ENCODE measurements around the gene PASK. TPM values are rescaled to one million over a fixed set of nuclear protein-coding genes. Genes with fewer than 3 reads are reported as not detected.

Gene PASK
- total RNA-seq, 2 experiments from 2014 or later: 26.8 to 84.3 TPM

DNA sequence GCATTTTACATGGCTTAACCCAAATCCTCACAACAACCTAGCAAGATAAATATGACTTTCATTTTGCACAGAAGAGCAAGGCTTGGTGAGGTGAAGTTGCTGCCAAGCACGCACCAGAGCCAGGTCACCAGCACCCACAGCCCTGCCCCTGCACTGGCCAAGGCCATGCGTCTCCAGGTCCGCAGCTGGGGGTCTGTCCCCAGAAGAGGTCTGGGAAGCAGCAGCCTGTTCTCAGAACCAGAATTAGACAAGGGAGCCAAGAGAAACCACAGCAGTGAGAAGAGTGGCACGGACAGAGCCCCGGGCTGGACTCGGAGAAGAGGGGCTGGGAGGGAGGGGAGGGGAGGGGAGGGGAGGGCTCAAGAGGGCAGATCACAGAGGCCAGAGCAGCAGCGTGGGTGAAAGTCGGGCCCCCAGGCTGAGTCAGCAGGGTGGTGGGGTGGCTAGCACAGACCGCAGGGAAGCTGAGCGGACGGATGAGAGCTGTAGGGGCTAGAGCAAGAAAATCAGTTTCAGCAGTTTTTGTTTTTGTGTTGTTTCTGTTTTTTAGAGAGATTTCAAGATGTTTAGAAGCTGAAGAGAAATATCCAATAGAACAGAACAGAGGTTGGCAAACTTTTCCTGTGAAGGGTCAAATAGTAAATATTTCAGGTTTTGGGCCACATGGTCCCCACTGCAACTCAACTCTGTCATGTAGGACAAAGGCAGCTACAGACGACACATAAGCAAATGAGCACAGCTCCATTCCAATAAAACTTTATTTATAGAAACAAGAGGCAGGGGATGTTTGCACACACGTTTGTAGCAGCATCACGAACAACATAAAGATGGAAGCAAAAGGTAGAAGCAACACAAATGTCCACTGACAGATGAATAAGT is 39.8 kb downstream of the PASK start:
- no TSS peak for BruUV-seq (replicated peaks)
- Histone ChIP-seq H3K4me1 (ENCODE audit: insufficient read depth, low read length, poor library complexity, severe bottlenecking) (peaks cover 12% of the 10 kb centered on the region), H3K9me3 (ENCODE audit: low read length) (no peaks in the 10 kb centered on the region), H2AFZ (ENCODE audit: low read length) (no peak overlapping the region), H3K36me3 (ENCODE audit: insufficient read depth, low read length) (peaks cover 28% of the 10 kb centered on the region; the same call in 1 of the 2 replicates), H3K79me2 (ENCODE audit: insufficient read depth, low read depth, low read length) (no peaks in the 10 kb centered on the region), H3K4me2 (ENCODE audit: low read length) (no peak overlapping the region), H4K20me1 (ENCODE audit: insufficient read depth, low read length) (no peaks in the 10 kb centered on the region), H3K4me3 (ENCODE audit: low read depth, low read length, poor library complexity, severe bottlenecking) (no peak overlapping the region), H3K27ac (ENCODE audit: low read depth, low read length, poor library complexity, severe bottlenecking) (no peak overlapping the region), H3K9me2 (ENCODE audit: insufficient read depth, low read length) (no peaks in the 10 kb centered on the region)
- POLR2A ChIA-PET: no interaction called here
- CTCF ChIA-PET (ENCODE audit: unreplicated experiment): no interaction called here
- DNase-seq (ENCODE audit: low spot score): no peak
- intact Hi-C loops (cut with micrococcal nuclease; ENCODE audit: unreplicated experiment): no loop called here
- TF ChIP-seq, protein P1, sequence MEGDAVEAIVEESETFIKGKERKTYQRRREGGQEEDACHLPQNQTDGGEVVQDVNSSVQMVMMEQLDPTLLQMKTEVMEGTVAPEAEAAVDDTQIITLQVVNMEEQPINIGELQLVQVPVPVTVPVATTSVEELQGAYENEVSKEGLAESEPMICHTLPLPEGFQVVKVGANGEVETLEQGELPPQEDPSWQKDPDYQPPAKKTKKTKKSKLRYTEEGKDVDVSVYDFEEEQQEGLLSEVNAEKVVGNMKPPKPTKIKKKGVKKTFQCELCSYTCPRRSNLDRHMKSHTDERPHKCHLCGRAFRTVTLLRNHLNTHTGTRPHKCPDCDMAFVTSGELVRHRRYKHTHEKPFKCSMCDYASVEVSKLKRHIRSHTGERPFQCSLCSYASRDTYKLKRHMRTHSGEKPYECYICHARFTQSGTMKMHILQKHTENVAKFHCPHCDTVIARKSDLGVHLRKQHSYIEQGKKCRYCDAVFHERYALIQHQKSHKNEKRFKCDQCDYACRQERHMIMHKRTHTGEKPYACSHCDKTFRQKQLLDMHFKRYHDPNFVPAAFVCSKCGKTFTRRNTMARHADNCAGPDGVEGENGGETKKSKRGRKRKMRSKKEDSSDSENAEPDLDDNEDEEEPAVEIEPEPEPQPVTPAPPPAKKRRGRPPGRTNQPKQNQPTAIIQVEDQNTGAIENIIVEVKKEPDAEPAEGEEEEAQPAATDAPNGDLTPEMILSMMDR (conservative IDR thresholded peaks at IDR 0.05; ENCODE audit: low read length): no peak
- no peak for TF ChIP-seq EZH2phosphoT487 (IDR thresholded peaks at IDR 0.05; ENCODE audit: borderline replicate concordance, low read depth, low read length)

DNA sequence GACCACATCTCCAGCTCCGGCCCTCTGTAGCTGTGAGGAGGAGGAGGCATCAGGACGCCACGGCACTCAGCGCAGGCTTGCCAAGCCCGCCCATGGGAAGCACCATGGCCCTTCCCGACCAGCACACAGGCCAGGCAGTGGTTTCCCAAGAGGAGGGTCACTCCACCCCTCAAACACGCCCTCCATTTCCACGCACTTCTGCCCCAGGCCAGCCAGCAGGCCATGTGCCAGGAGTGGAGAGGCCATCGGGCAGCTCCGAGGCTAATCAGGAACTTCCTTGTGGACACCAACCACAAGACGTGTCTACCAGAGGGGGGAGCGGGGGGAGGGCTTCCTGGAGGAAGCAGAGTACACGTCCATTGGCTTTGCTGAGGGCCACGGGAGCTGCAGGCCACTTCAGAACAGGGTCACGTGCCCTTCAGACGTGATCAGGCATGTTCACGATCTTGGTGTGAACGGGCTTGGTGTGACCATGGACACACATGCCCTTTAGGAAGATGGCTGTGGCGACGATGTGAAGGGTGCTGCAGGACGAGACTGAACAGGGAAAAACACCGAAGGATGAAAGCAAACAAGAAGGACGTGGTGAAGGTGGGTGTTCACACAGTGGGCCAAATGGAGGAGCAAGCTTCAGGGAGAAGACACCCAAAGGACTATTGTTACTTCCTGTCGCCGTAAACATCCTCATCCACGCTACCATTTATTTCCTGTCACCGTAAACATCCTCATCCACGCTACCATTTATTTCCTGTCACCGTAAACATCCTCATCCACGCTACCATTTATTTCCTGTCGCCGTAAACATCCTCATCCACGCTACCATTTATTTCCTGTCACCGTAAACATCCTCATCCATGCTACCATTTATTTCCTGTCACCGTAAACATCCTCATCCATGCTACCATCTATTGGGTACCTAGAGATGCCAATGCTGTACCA is 40.7 kb downstream of the PASK start:
- Histone ChIP-seq H3K4me1 (ENCODE audit: insufficient read depth, low read length, poor library complexity, severe bottlenecking) (peaks cover 15% of the 10 kb centered on the region), H3K27ac (ENCODE audit: low read depth, low read length, poor library complexity, severe bottlenecking) (no peak overlapping the region), H4K20me1 (ENCODE audit: insufficient read depth, low read length) (no peaks in the 10 kb centered on the region), H2AFZ (ENCODE audit: low read length) (no peak overlapping the region), H3K9me3 (ENCODE audit: low read length) (no peaks in the 10 kb centered on the region), H3K36me3 (ENCODE audit: insufficient read depth, low read length) (peaks cover 19% of the 10 kb centered on the region; the same call in 1 of the 2 replicates), H3K9me2 (ENCODE audit: insufficient read depth, low read length) (no peaks in the 10 kb centered on the region), H3K4me2 (ENCODE audit: low read length) (no peak overlapping the region), H3K79me2 (ENCODE audit: insufficient read depth, low read depth, low read length) (peaks cover 1% of the 10 kb centered on the region; the same call in 1 of the 2 replicates), H3K4me3 (ENCODE audit: low read depth, low read length, poor library complexity, severe bottlenecking) (no peak overlapping the region)
- POLR2A ChIA-PET: no interaction called here
- CTCF ChIA-PET (ENCODE audit: unreplicated experiment): no interaction called here
- DNase-seq (ENCODE audit: low spot score): no peak
- intact Hi-C loops (cut with micrococcal nuclease; ENCODE audit: unreplicated experiment): no loop called here
- BruUV-seq (replicated peaks): no TSS peak
- TF ChIP-seq EZH2phosphoT487 (IDR thresholded peaks at IDR 0.05; ENCODE audit: borderline replicate concordance, low read depth, low read length): no peak
- TF ChIP-seq, protein P1 (conservative IDR thresholded peaks at IDR 0.05; ENCODE audit: low read length): no peak
